Kidney capillary endothelial cell (primary cell): ENCODE data around the gene CAPNS1.

Experiments used
- DNase-seq: peaks from one replicate; pipeline ENCODE4 v3.0.0-alpha.2; 2018; ENCODE audit warnings: low spot score

CAPNS1 gene

GRCh38 chr19:36139473-36140303, at the start of gene CAPNS1:
CAPNS1 (plus strand) TSS chr19:36140066; CDS start chr19:36141012, 946 bp downstream.
- peak; percentile 98 for DNase-seq

GRCh38 chr19:36090910-36091695, 48.8 kb upstream of the CAPNS1 start:
- no peak for DNase-seq

- DNase-seq = no peak
Observed at GRCh38 chr19:36092566-36092965, 47.3 kb upstream of the CAPNS1 start.

GRCh38 chr19:36093146-36093662, 46.7 kb upstream of the CAPNS1 start:
- no peak for DNase-seq

GRCh38 chr19:36093687-36094086, 46.2 kb upstream of the CAPNS1 start:
- no peak for DNase-seq

- no peak for DNase-seq
Observed at GRCh38 chr19:36097036-36097435, 42.8 kb upstream of the CAPNS1 start.

- DNase-seq = no peak
Observed at GRCh38 chr19:36099166-36099785, 40.6 kb upstream of the CAPNS1 start.

GRCh38 chr19:36100476-36100875, 39.4 kb upstream of the CAPNS1 start:
- no peak for DNase-seq

- DNase-seq = no peak
Observed at GRCh38 chr19:36101550-36102327, 38.1 kb upstream of the CAPNS1 start.

- DNase-seq = no peak
Observed at GRCh38 chr19:36103040-36103626, 36.7 kb upstream of the CAPNS1 start.

- no peak for DNase-seq
Observed at GRCh38 chr19:36103842-36104552, 35.9 kb upstream of the CAPNS1 start.

GRCh38 chr19:36106441-36106840, 33.4 kb upstream of the CAPNS1 start:
- DNase-seq = no peak

GRCh38 chr19:36106991-36107390, 32.9 kb upstream of the CAPNS1 start:
- DNase-seq = no peak

GRCh38 chr19:36108684-36109083, 31.2 kb upstream of the CAPNS1 start:
- no peak for DNase-seq

GRCh38 chr19:36110487-36111199, 29.2 kb upstream of the CAPNS1 start, which contains the start of gene OVOL3:
OVOL3 (plus strand) TSS chr19:36111143; CDS start chr19:36111203, 60 bp downstream.
- DNase-seq = no peak

- no peak for DNase-seq
Observed at GRCh38 chr19:36111200-36111539, 28.7 kb upstream of the CAPNS1 start.

GRCh38 chr19:36112678-36113077, 27.2 kb upstream of the CAPNS1 start:
- DNase-seq = no peak

- DNase-seq = no peak
Observed at GRCh38 chr19:36113425-36113824, 26.4 kb upstream of the CAPNS1 start.

- DNase-seq = no peak
Observed at GRCh38 chr19:36113894-36114720, 25.8 kb upstream of the CAPNS1 start.
